ENCODE results near the gene RHBDL2.
"Not testable (repeated sequence)": the region's sequence is repeated elsewhere in the genome, so short reads cannot be mapped to it uniquely, and the experiment has no call there.

The RHBDL2 gene

DNA sequence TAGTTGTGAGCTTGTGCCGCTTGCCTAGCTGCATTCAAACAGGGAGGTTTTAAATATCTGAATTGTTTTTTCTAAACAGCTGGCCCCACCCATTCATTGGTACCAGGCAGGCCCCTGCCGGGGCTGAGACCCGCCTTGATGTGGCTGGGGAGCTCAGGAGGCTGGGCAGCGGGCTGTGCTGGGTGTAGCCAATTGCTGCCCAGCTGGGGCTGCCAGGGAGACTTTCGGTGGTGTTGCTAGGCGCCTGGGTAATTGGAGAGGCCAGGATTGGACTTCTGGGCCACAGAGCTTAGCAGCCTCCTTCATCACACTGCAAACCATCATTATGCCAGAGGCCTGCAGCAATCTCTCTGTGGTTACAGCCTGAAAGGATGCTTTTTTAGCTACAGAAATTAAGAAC, 12.2 kb downstream of the RHBDL2 start:
- DNase-seq, result no peak

GRCh38 chr1:38929054-38929453, 12.6 kb downstream of the RHBDL2 start:
- no peak for DNase-seq

GRCh38 chr1:38926091-38926490, 15.5 kb downstream of the RHBDL2 start:
- DNase-seq, result no peak

DNA sequence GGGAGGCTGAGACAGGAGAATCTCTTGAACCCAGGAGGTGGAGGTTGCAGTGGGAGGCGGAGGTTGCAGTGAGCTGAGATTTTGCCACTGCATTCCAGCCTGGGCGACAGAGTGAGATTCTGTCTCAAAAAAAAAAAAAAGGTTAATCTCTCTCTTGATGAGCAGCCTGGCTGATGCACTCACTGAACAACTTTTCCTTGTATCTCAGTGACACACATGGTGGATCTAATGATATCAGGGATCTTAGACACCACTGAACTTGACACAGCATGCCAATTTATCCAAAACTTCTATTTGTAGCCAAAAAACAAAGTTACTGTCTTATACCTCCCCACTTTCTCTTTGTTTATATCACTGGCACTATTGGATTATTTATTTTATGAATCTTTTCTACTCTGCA, 16.2 kb downstream of the RHBDL2 start:
- DNase-seq, result no peak

DNA sequence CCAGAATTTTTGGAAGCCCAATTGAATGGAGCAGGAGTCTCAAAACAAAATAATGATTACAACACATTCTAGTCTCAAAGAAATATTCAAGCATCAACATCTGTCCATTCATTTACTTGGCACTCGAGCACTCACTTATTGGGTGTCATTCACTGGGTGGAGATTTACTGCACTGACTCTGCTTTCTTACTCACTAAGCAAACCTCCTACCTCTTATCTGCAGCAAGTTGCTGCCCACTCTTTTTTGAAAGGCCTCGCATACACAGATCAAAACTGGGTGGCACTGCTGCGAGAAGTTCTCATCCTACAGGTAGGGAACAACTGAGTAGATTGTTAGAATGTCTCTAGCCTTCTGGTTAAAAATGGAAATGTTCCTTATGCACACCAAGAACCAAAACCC, 18.0 kb downstream of the RHBDL2 start:
- no peak for DNase-seq

DNA sequence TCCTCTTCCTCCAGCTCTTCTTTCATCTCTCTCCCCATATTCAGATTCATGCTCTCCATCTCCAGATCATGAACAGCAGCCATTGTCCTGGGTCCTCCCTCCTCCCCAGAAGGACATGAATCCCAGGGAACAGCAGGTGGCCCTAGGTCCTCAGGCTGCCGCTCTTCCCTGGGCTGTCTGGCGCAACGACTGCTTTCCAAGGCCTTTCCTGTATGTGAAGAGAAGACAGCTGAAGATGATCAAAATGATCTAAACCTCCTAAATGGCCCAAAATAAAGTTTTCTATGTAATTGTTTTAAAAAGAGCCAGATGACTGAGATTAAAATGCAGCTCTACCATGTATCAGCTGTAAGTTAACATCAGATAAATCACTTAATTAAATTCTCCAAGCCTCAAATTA, 22.5 kb downstream of the RHBDL2 start:
- DNase-seq, result no peak

GRCh38 chr1:38918568-38918967, 23.1 kb downstream of the RHBDL2 start:
- DNase-seq, result no peak

- DNase-seq, result no peak
Observed at GRCh38 chr1:38917772-38918171, 23.9 kb downstream of the RHBDL2 start.

GRCh38 chr1:38917337-38917736, 24.3 kb downstream of the RHBDL2 start:
- DNase-seq, result no peak

GRCh38 chr1:38915352-38915948, 26.2 kb downstream of the RHBDL2 start:
- DNase-seq, result no peak

- not testable (repeated sequence) for DNase-seq
Observed at GRCh38 chr1:38914908-38915307, 26.7 kb downstream of the RHBDL2 start.

- no peak for DNase-seq
Observed at GRCh38 chr1:38908821-38909220, 32.8 kb downstream of the RHBDL2 start.

- DNase-seq, result no peak
Observed at GRCh38 chr1:38905985-38906384, 35.6 kb downstream of the RHBDL2 start.

- DNase-seq, result no peak
Observed at GRCh38 chr1:38899560-38899959, 42.1 kb downstream of the RHBDL2 start.

GRCh38 chr1:38898653-38899230, 42.9 kb downstream of the RHBDL2 start:
- DNase-seq, result no peak

GRCh38 chr1:38896169-38896568, 45.5 kb downstream of the RHBDL2 start:
- no peak for DNase-seq

GRCh38 chr1:38892976-38893375, 48.7 kb downstream of the RHBDL2 start:
- no peak for DNase-seq

GRCh38 chr1:38891753-38892152, 49.9 kb downstream of the RHBDL2 start:
- no peak for DNase-seq

- no peak for DNase-seq
Observed at GRCh38 chr1:38889589-38889988, 52.0 kb downstream of the RHBDL2 start.

DNA sequence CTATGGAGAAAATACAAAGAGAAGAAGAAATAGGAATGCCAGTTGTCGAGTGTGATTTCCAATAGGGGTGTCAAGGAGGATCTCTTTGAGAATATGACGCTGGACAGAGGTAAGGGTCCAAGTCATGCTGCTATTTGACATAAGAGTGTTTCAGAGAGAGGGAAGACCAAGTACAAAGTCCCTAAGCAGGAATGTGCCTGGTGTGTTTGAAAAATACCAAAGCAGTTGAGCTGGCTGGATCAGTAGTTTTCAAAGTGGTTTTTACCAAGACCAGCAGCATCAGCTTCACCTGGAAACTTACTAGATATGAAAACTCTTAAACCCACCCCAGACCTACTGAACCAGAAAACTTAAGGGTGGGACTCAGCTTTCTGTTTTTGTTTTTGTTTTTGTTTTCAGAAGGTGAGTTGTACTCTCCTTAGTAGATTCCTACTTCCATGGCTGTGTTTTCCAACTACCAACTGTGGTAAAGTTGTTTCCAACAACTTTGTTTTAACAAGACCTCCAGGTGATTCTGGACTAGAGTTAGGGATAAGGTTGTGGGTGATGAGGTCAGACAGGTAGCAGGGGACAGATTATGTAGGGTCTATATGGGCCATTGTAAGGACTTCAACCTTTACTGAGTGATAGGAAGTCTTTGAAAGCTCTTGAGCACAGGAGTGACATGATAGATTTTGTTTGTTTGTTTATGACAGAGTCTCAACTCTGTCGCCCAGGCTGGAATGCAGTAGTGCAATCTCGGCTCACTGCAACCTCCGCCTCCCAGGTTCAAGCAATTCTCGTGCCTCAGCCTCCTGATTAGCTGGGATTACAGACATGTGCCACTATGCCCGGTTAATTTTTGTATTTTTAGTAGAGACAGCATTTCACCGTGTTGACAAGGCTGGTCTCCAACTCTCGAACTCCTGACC, 53.0 kb downstream of the RHBDL2 start:
- DNase-seq, result no peak

GRCh38 chr1:38885092-38885491, 56.5 kb downstream of the RHBDL2 start:
- no peak for DNase-seq

DNA sequence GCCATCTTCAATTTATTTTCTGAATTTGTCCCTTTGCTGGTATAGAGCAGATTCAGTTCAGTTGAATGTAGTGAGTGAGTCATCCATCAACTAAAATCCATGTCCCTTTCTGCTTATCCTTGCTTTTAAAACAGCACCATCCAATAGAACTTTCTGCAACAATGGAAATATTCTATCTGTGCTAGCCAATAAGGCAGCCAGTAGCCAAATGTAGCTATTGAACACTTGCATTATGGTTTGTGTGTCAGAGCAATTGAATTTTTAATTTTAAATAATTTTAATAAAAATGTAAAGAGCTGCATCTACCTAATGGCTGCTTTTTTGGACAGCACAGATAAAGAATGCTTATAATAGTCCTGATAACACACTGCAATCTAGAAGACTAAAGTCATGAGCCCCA, 60.1 kb downstream of the RHBDL2 start, which contains the start of gene GJA9:
Gene GJA9 (minus strand): TSS at position 101 of the 400 bp plus-strand sequence. CDS start 5,489 bp downstream, outside the sequence.
- no peak for DNase-seq

GRCh38 chr1:38875811-38876210, 65.8 kb downstream of the RHBDL2 start:
- DNase-seq, result no peak

All from stimulated activated CD4-positive, alpha-beta T cell treated with anti-CD3 and anti-CD28 coated beads, Interleukin-4, amount 100 ng/mL, for 4 hours (primary cell).